Activated B cell treated with CpG ODN at 0.5 μM for 24 hours (primary cell): Measurements from ENCODE around the gene CHN2. TPM values are rescaled to one million over a fixed set of nuclear protein-coding genes. Genes with fewer than 3 reads are reported as not detected.
A peak's percentile ranks its signal among the peaks of the same experiment; 100 is the strongest.

ENCODE experiments used
- ATAC-seq: fragments of 200-7000 bp; cut with Tn5 transposase; one replicate; pipeline ENCODE4 v1.10.0; 2021; ENCODE audit warnings: low read depth, mild to moderate bottlenecking, moderate library complexity
- CTCF ChIA-PET: fragments of 350-600 bp; sonication (Branson Sonifier 250); formaldehyde crosslinking; loops from one replicate; lab custom pipeline; 2021; ENCODE audit warnings: antibody characterized with exemption; lab: Charles Lee
- POLR2A ChIA-PET: fragments of 350-600 bp; sonication (Branson Sonifier 250); formaldehyde crosslinking; loops from one replicate; lab custom pipeline; 2021; ENCODE audit warnings: antibody characterized with exemption; lab: Charles Lee
- DNase-seq: peaks from one replicate; pipeline ENCODE4 v3.0.0; 2022
- H3K27ac Mint-ChIP-seq: one replicate; pipeline ENCODE4 v1.8.0; 2020; ENCODE audit warnings: mixed read lengths
- H3K27me3 Mint-ChIP-seq: one replicate; pipeline ENCODE4 v1.8.0; 2021; ENCODE audit warnings: mixed read lengths
- H3K36me3 Mint-ChIP-seq: one replicate; pipeline ENCODE4 v1.8.0; 2021; ENCODE audit warnings: low read depth, mixed read lengths
- H3K4me1 Mint-ChIP-seq: one replicate; pipeline ENCODE4 v1.8.0; 2021; ENCODE audit warnings: mixed read lengths
- H3K4me3 Mint-ChIP-seq: one replicate; pipeline ENCODE4 v1.8.0; 2020; ENCODE audit warnings: mild to moderate bottlenecking, mixed read lengths
- H3K9me3 Mint-ChIP-seq: one replicate; pipeline ENCODE4 v1.8.0; 2020; ENCODE audit warnings: mixed read lengths
- CTCF ChIP-seq: fragments of 200-600 bp; IDR thresholded peaks from one replicate; pipeline ENCODE4 v1.8.0; 2022; ENCODE audit warnings: antibody characterized with exemption, mild to moderate bottlenecking
- intact Hi-C: fragments of 100-400 bp; cut with micrococcal nuclease; formaldehyde crosslinking; loops from one replicate; pipeline ENCODE4 v1.15.1; 2024
- total RNA-seq: library from RNA; stranded (reverse); gene quantifications from 2 replicates; pipeline ENCODE4 v1.2.3, GENCODE V29; 2022

The CHN2 gene
- total RNA-seq, 1 donor from 2014 or later, result 1.8 TPM

- POLR2A ChIA-PET, result no interaction called here
- intact Hi-C loops, result no loop called here
- Mint-ChIP-seq H3K9me3 (no peaks in the 10 kb centered on the region), H3K4me3 (no peak overlapping the region), H3K4me1 (peaks cover under 1% of the 10 kb centered on the region), H3K27ac (no peak overlapping the region), H3K27me3 (peaks cover 19% of the 10 kb centered on the region), H3K36me3 (no peaks in the 10 kb centered on the region)
- CTCF ChIA-PET, result no interaction called here
- no peak for TF ChIP-seq CTCF
- DNase-seq (no peak), ATAC-seq (no peak)
Observed at GRCh38 chr7:29184599-29184998, 10.0 kb upstream of the CHN2 start.

GRCh38 chr7:29185613-29186012 lies 9.0 kb upstream of the CHN2 start:
- intact Hi-C loops, result no loop called here
- H3K27me3 Mint-ChIP-seq, result peaks cover 23% of the 10 kb centered on the region
- H3K36me3 Mint-ChIP-seq, result no peaks in the 10 kb centered on the region
- CTCF ChIA-PET, result interaction anchor here (1.2 kb wide), 1 partner anchor 223 kb away, joined by 3 read pairs; no protein-coding TSS in a partner anchor
- DNase-seq, result no peak
- no peak overlapping the region for H3K4me3 Mint-ChIP-seq
- H3K9me3 Mint-ChIP-seq, result no peaks in the 10 kb centered on the region
- TF ChIP-seq CTCF, result no peak
- no peak for ATAC-seq
- no peak overlapping the region for H3K27ac Mint-ChIP-seq
- H3K4me1 Mint-ChIP-seq, result peaks cover 2% of the 10 kb centered on the region
- POLR2A ChIA-PET, result no interaction called here

GRCh38 chr7:29189743-29190201 lies 4.8 kb upstream of the CHN2 start:
- H3K9me3 Mint-ChIP-seq, result no peaks in the 10 kb centered on the region
- peaks cover 38% of the 10 kb centered on the region for H3K27me3 Mint-ChIP-seq
- CTCF ChIA-PET, result interaction anchor here (0.7 to 4.5 kb wide), 15 partner anchors 10 to 268 kb away, joined by 3 to 78 read pairs (median 3); no protein-coding TSS in a partner anchor
- DNase-seq, result peak; percentile 24
- H3K27ac Mint-ChIP-seq, result no peak overlapping the region
- peaks cover 5% of the 10 kb centered on the region for H3K4me1 Mint-ChIP-seq
- H3K36me3 Mint-ChIP-seq, result no peaks in the 10 kb centered on the region
- ATAC-seq, result peak; percentile 56
- no peak for TF ChIP-seq CTCF
- no peak overlapping the region for H3K4me3 Mint-ChIP-seq
- intact Hi-C loops, result loop anchor here (1.0 to 2.0 kb wide), 3 partner anchors 156 to 267 kb away; no protein-coding TSS in a partner anchor
- POLR2A ChIA-PET, result no interaction called here

- peaks cover 10% of the 10 kb centered on the region for H3K4me1 Mint-ChIP-seq
- no peak overlapping the region for H3K4me3 Mint-ChIP-seq
- ATAC-seq, result no peak
- intact Hi-C loops, result no loop called here
- no peak overlapping the region for H3K27ac Mint-ChIP-seq
- DNase-seq, result no peak
- H3K27me3 Mint-ChIP-seq, result peaks cover 39% of the 10 kb centered on the region
- ChIA-PET POLR2A (no interaction called here), CTCF (interaction anchor here (0.7 to 4.5 kb wide), 12 partner anchors 14 to 269 kb away, joined by 3 to 78 read pairs (median 3); no protein-coding TSS in a partner anchor)
- H3K36me3 Mint-ChIP-seq, result no peaks in the 10 kb centered on the region
- no peak for TF ChIP-seq CTCF
- no peaks in the 10 kb centered on the region for H3K9me3 Mint-ChIP-seq
Observed at GRCh38 chr7:29190349-29191045, 4.1 kb upstream of the CHN2 start.

GRCh38 chr7:29192323-29192722 lies 2.3 kb upstream of the CHN2 start:
- POLR2A ChIA-PET, result no interaction called here
- peaks cover 23% of the 10 kb centered on the region for H3K4me1 Mint-ChIP-seq
- no peaks in the 10 kb centered on the region for H3K9me3 Mint-ChIP-seq
- no peak overlapping the region for H3K27ac Mint-ChIP-seq
- intact Hi-C loops, result no loop called here
- no peaks in the 10 kb centered on the region for H3K36me3 Mint-ChIP-seq
- no peak overlapping the region for H3K4me3 Mint-ChIP-seq
- CTCF ChIA-PET, result interaction anchor here (0.6 to 4.5 kb wide), 2 partner anchors 215 to 216 kb away, joined by 3 to 78 read pairs; no protein-coding TSS in a partner anchor
- no peak for ATAC-seq
- DNase-seq, result no peak
- H3K27me3 Mint-ChIP-seq, result peaks cover 50% of the 10 kb centered on the region
- no peak for TF ChIP-seq CTCF
